RWPE1 (cell line): ENCODE measurements around the gene SPCS2.
A peak's percentile ranks its signal among the peaks of the same experiment; 100 is the strongest.

Experiments
- CTCF ChIA-PET: fragments of 350-600 bp; sonication (Branson Sonifier 250); formaldehyde crosslinking; extraction: SDS; loops from one replicate; lab custom pipeline; 2021; lab: Yijun Ruan, JAX
- POLR2A ChIA-PET: fragments of 400-600 bp; formaldehyde crosslinking; extraction: SDS; loops from one replicate; lab custom pipeline; 2020; ENCODE audit warnings: antibody characterized with exemption; ENCODE audit not compliant: low non-redundant PET; lab: Yijun Ruan, JAX
- DNase-seq: peaks from one replicate; pipeline ENCODE4 v3.0.0; 2012; ENCODE audit warnings: low spot score
- H3K27ac ChIP-seq: fragments of 450-650 bp; 2 replicates; pipeline ENCODE4 v1.5.1; 2017
- CTCF ChIP-seq: fragments of 450-650 bp; conservative IDR thresholded peaks from 2 replicates; pipeline ENCODE4 v1.5.1; 2017; ENCODE audit warnings: low read depth, mild to moderate bottlenecking

The SPCS2 gene

GRCh38 chr11:74948898-74949752, at the start of gene SPCS2, which contains the start of gene XRRA1:
TSS of gene SPCS2 (plus strand) at chr11:74949266. CDS start at chr11:74949286, 20 bp downstream.
TSS of gene XRRA1 (minus strand) at chr11:74949091. CDS start at chr11:74940878, 8,213 bp downstream.
- TF ChIP-seq CTCF: no peak
- H3K27ac ChIP-seq: peak within 1 kb of the TSS; percentile 76
- ChIA-PET POLR2A (interaction anchor here (0.6 to 1.2 kb wide), 2 partner anchors 16 to 40 kb away, joined by 4 to 7 read pairs; no protein-coding TSS in a partner anchor), CTCF (interaction anchor here (0.7 kb wide), 1 partner anchor 292 kb away, joined by 4 read pairs; no protein-coding TSS in a partner anchor)
- DNase-seq: peak; percentile 95

GRCh38 chr11:74902342-74902741, 46.7 kb upstream of the SPCS2 start:
- TF ChIP-seq CTCF: no peak
- POLR2A ChIA-PET: no interaction called here
- no peak for DNase-seq
- CTCF ChIA-PET: no interaction called here
- H3K27ac ChIP-seq: no peak overlapping the region

GRCh38 chr11:74905326-74905725, 43.7 kb upstream of the SPCS2 start:
- H3K27ac ChIP-seq: no peak overlapping the region
- no peak for DNase-seq
- CTCF ChIA-PET: interaction anchor here (0.6 kb wide), 1 partner anchor 206 kb away, joined by 3 read pairs; no protein-coding TSS in a partner anchor
- POLR2A ChIA-PET: no interaction called here
- no peak for TF ChIP-seq CTCF

- TF ChIP-seq CTCF: no peak
- ChIA-PET POLR2A (no interaction called here), CTCF (interaction anchor here (1.5 kb wide), 1 partner anchor 339 kb away, joined by 5 read pairs; no protein-coding TSS in a partner anchor)
- DNase-seq: no peak
- no peak overlapping the region for H3K27ac ChIP-seq
Observed at GRCh38 chr11:74909385-74909784, 39.7 kb upstream of the SPCS2 start.

GRCh38 chr11:74909812-74910211, 39.3 kb upstream of the SPCS2 start:
- H3K27ac ChIP-seq: no peak overlapping the region
- DNase-seq: no peak
- ChIA-PET POLR2A (no interaction called here), CTCF (interaction anchor here (1.5 kb wide), 1 partner anchor 338 kb away, joined by 5 read pairs; no protein-coding TSS in a partner anchor)
- TF ChIP-seq CTCF: no peak

GRCh38 chr11:74923125-74923524, 25.9 kb upstream of the SPCS2 start:
- H3K27ac ChIP-seq: no peak overlapping the region
- CTCF ChIA-PET: interaction anchor here (0.6 to 0.8 kb wide), 2 partner anchors 9 to 95 kb away, joined by 3 to 4 read pairs; no protein-coding TSS in a partner anchor
- DNase-seq: no peak
- no peak for TF ChIP-seq CTCF
- POLR2A ChIA-PET: no interaction called here
